Mesenchymal stem cell (in vitro differentiated cells and primary cell): ENCODE results near the gene HSPA12B.
A peak's percentile ranks its signal among the peaks of the same experiment; 100 is the strongest.

Source experiments
- DNase-seq: peaks from one replicate; pipeline ENCODE4 v3.0.0-alpha.2; 2013
- H2AFZ ChIP-seq: one replicate; pipeline ENCODE4 v1.6.1; 2013; ENCODE audit warnings: low read depth, mild to moderate bottlenecking, control low read depth, inconsistent platforms, low read length, moderate library complexity
- H2AK5ac ChIP-seq: 2 replicates; pipeline ENCODE4 v1.6.1; 2013; ENCODE audit warnings: low read length, moderate library complexity, mild to moderate bottlenecking, inconsistent platforms; ENCODE audit not compliant: severe bottlenecking
- H2BK120ac ChIP-seq: one replicate; pipeline ENCODE4 v1.6.1; 2013; ENCODE audit warnings: low read depth, mild to moderate bottlenecking, inconsistent platforms, low read length, moderate library complexity
- H2BK12ac ChIP-seq, 2 experiments: one replicate each; pipeline ENCODE4 v1.6.1; 2013; ENCODE audit warnings: inconsistent platforms in 2 of 2, low read length in 2 of 2, mild to moderate bottlenecking in 2 of 2, moderate library complexity in 2 of 2, control low read depth in 1 of 2
- H2BK15ac ChIP-seq: one replicate; pipeline ENCODE4 v1.6.1; 2013; ENCODE audit warnings: mild to moderate bottlenecking, low read depth, inconsistent platforms; ENCODE audit not compliant: poor library complexity, severe bottlenecking
- H2BK5ac ChIP-seq: 2 replicates; pipeline ENCODE4 v1.6.1; 2013; ENCODE audit warnings: low read depth, mild to moderate bottlenecking, low read length, control low read depth, inconsistent platforms; ENCODE audit not compliant: poor library complexity, severe bottlenecking
- H3K14ac ChIP-seq, 2 experiments: one replicate each; pipeline ENCODE4 v1.6.1; 2013; ENCODE audit warnings: inconsistent platforms in 2 of 2, low read length in 2 of 2, control low read depth in 1 of 2, mild to moderate bottlenecking in 1 of 2, moderate library complexity in 1 of 2
- H3K18ac ChIP-seq, 2 experiments: one replicate each; pipeline ENCODE4 v1.6.1; 2013; ENCODE audit warnings: inconsistent platforms in 2 of 2, low read length in 2 of 2, control low read depth in 1 of 2, low read depth in 1 of 2, mild to moderate bottlenecking in 1 of 2
- H3K23ac ChIP-seq, 2 experiments: one replicate each; pipeline ENCODE4 v1.6.1; 2013; ENCODE audit warnings: inconsistent platforms in 2 of 2, low read length in 2 of 2, mild to moderate bottlenecking in 2 of 2, moderate library complexity in 2 of 2, control low read depth in 1 of 2
- H3K27ac ChIP-seq: 2 replicates; pipeline ENCODE4 v1.5.1; 2013; ENCODE audit warnings: mild to moderate bottlenecking, moderate library complexity, low read length, control low read depth, inconsistent platforms; ENCODE audit not compliant: poor library complexity, severe bottlenecking
- H3K27me3 ChIP-seq, 2 experiments: 2 replicates each; pipeline versions ENCODE4 v1.6.1 to v1.7.0; 2013; ENCODE audit warnings: low read length in 2 of 2, mild to moderate bottlenecking in 2 of 2, moderate library complexity in 2 of 2, control low read depth in 1 of 2, inconsistent platforms in 1 of 2; ENCODE audit not compliant: control insufficient read depth in 1 of 2, insufficient read depth in 1 of 2
- H3K36me3 ChIP-seq, 2 experiments: 2 replicates each; pipeline versions ENCODE4 v1.6.1 to v1.7.0; 2013; ENCODE audit warnings: low read length in 2 of 2, control low read depth in 1 of 2, inconsistent platforms in 1 of 2, low read depth in 1 of 2, mild to moderate bottlenecking in 1 of 2; ENCODE audit not compliant: insufficient read depth in 2 of 2, control insufficient read depth in 1 of 2
- H3K4ac ChIP-seq, 2 experiments: one replicate each; pipeline ENCODE4 v1.6.1; 2013; ENCODE audit warnings: inconsistent platforms in 2 of 2, low read length in 2 of 2, mild to moderate bottlenecking in 2 of 2, moderate library complexity in 2 of 2, control low read depth in 1 of 2, low read depth in 1 of 2
- H3K4me1 ChIP-seq: 2 replicates; pipeline ENCODE4 v1.6.1; 2013; ENCODE audit warnings: low read depth, low read length, control low read depth; ENCODE audit not compliant: control insufficient read depth, insufficient read depth
- H3K4me2 ChIP-seq: 2 replicates; pipeline ENCODE4 v1.6.1; 2013; ENCODE audit warnings: low read length, mild to moderate bottlenecking, inconsistent platforms; ENCODE audit not compliant: poor library complexity, severe bottlenecking
- H3K4me3 ChIP-seq, 2 experiments: 2 replicates each; pipeline versions ENCODE4 v1.5.1 to v1.7.0; 2013; ENCODE audit warnings: low read length in 2 of 2, mild to moderate bottlenecking in 2 of 2, control low read depth in 1 of 2, low read depth in 1 of 2; ENCODE audit not compliant: insufficient read depth in 1 of 2
- H3K79me1 ChIP-seq: replicated peaks from 2 replicates; pipeline ENCODE4 v1.6.1; 2013; ENCODE audit warnings: mild to moderate bottlenecking, control low read depth, low read length, inconsistent platforms; ENCODE audit not compliant: poor library complexity, severe bottlenecking
- H3K9ac ChIP-seq: 2 replicates; pipeline ENCODE4 v1.7.0; 2013; ENCODE audit warnings: mild to moderate bottlenecking, low read length, moderate library complexity
- H3K9me3 ChIP-seq: 2 replicates; pipeline ENCODE4 v1.7.0; 2013; ENCODE audit warnings: mild to moderate bottlenecking, low read length; ENCODE audit not compliant: control insufficient read depth
- H4K8ac ChIP-seq: one replicate; pipeline ENCODE4 v1.6.1; 2013; ENCODE audit warnings: inconsistent platforms, mild to moderate bottlenecking, low read length, moderate library complexity
- H4K91ac ChIP-seq: one replicate; pipeline ENCODE4 v1.6.1; 2013; ENCODE audit warnings: mild to moderate bottlenecking, low read length, inconsistent platforms
- WGBS: methylation state at CpG from one replicate; pipeline ENCODE4 v1.1.7; 2013; ENCODE audit warnings: mixed read lengths; 5-methylcytosine and 5-hydroxymethylcytosine counted together

HSPA12B gene

GRCh38 chr20:3749087-3749688, 16.7 kb downstream of the HSPA12B start:
- H3K9ac ChIP-seq, result no peak overlapping the region
- no peak overlapping the region for H2BK15ac ChIP-seq
- H2AK5ac ChIP-seq, result no peak overlapping the region
- no peak overlapping the region for H3K23ac ChIP-seq
- peaks cover 13 to 19% of the 10 kb centered on the region in 2 experiments for H3K36me3 ChIP-seq
- H2BK5ac ChIP-seq, result no peak overlapping the region
- H2BK12ac ChIP-seq, result no peak overlapping the region
- no peak overlapping the region for H3K27ac ChIP-seq
- H3K14ac ChIP-seq, result no peak overlapping the region
- peak overlapping the region; percentile 71 for H4K8ac ChIP-seq
- H3K18ac ChIP-seq, result peak overlapping the region in 1 of 2 experiments; percentile 14
- DNase-seq, result no peak
- H3K79me1 ChIP-seq, result no peaks in the 10 kb centered on the region
- no peak overlapping the region for H2BK120ac ChIP-seq
- WGBS, result 89% methylated on average over 18 of the region's 24 CpGs
- H3K9me3 ChIP-seq, result no peaks in the 10 kb centered on the region
- peak overlapping the region; percentile 77 for H4K91ac ChIP-seq
- peaks cover 0 to 66% of the 10 kb centered on the region in 2 experiments for H3K27me3 ChIP-seq
- H3K4me1 ChIP-seq, result peaks cover 24% of the 10 kb centered on the region
- H3K4me3 ChIP-seq, result no peak overlapping the region
- no peak overlapping the region for H3K4me2 ChIP-seq
- peak overlapping the region in 1 of 2 experiments; percentile 58 for H3K4ac ChIP-seq
- peak overlapping the region; percentile 29 for H2AFZ ChIP-seq

- Histone ChIP-seq H3K9me3 (no peaks in the 10 kb centered on the region), H3K4me2 (peak overlapping the region; percentile 9), H3K14ac (no peak overlapping the region), H4K8ac (peak overlapping the region; percentile 71), H3K4me3 (peak overlapping the region in 1 of 2 experiments; percentile 9), H2AFZ (peak overlapping the region; percentile 29), H3K79me1 (no peaks in the 10 kb centered on the region), H3K4me1 (peaks cover 23% of the 10 kb centered on the region), H3K18ac (peak overlapping the region in 1 of 2 experiments; percentile 56), H2BK120ac (no peak overlapping the region), H3K23ac (no peak overlapping the region), H3K9ac (no peak overlapping the region), H3K4ac (peak overlapping the region in 1 of 2 experiments; percentile 58), H3K27me3 (peaks cover 0 to 59% of the 10 kb centered on the region in 2 experiments), H3K36me3 (peaks cover 19 to 26% of the 10 kb centered on the region in 2 experiments), H2BK5ac (no peak overlapping the region), H2BK12ac (peak overlapping the region in 1 of 2 experiments; percentile 21), H3K27ac (no peak overlapping the region), H2AK5ac (no peak overlapping the region), H4K91ac (peak overlapping the region; percentile 77), H2BK15ac (peak overlapping the region; percentile 83)
- WGBS, result 19% methylated on average over 67 of the region's 72 CpGs
- peak; percentile 41 for DNase-seq
Measured at GRCh38 chr20:3749689-3750531, 17.4 kb downstream of the HSPA12B start.

- Histone ChIP-seq H3K14ac (no peak overlapping the region), H3K9me3 (no peaks in the 10 kb centered on the region), H3K23ac (no peak overlapping the region), H2AFZ (no peak overlapping the region), H4K8ac (peak overlapping the region; percentile 12), H3K79me1 (peaks cover 2% of the 10 kb centered on the region), H3K18ac (no peak overlapping the region), H4K91ac (no peak overlapping the region), H3K36me3 (peaks cover 32 to 40% of the 10 kb centered on the region in 2 experiments), H2BK15ac (no peak overlapping the region), H2AK5ac (no peak overlapping the region), H3K27me3 (peaks cover 0 to 47% of the 10 kb centered on the region in 2 experiments), H3K27ac (no peak overlapping the region), H3K4me1 (peaks cover 19% of the 10 kb centered on the region), H2BK120ac (no peak overlapping the region), H3K4me3 (peak overlapping the region in 1 of 2 experiments; percentile 9), H3K4me2 (no peak overlapping the region), H3K9ac (no peak overlapping the region), H2BK12ac (no peak overlapping the region), H2BK5ac (no peak overlapping the region), H3K4ac (no peak overlapping the region)
- DNase-seq, result no peak
- 76% methylated on average over 24 of the region's 31 CpGs for WGBS
Measured at GRCh38 chr20:3751305-3751674, 18.8 kb downstream of the HSPA12B start.
